Measurements from ENCODE around the gene ANLN. TPM values are rescaled to one million over a fixed set of nuclear protein-coding genes. Genes with fewer than 3 reads are reported as not detected.

The ANLN gene, protein sequence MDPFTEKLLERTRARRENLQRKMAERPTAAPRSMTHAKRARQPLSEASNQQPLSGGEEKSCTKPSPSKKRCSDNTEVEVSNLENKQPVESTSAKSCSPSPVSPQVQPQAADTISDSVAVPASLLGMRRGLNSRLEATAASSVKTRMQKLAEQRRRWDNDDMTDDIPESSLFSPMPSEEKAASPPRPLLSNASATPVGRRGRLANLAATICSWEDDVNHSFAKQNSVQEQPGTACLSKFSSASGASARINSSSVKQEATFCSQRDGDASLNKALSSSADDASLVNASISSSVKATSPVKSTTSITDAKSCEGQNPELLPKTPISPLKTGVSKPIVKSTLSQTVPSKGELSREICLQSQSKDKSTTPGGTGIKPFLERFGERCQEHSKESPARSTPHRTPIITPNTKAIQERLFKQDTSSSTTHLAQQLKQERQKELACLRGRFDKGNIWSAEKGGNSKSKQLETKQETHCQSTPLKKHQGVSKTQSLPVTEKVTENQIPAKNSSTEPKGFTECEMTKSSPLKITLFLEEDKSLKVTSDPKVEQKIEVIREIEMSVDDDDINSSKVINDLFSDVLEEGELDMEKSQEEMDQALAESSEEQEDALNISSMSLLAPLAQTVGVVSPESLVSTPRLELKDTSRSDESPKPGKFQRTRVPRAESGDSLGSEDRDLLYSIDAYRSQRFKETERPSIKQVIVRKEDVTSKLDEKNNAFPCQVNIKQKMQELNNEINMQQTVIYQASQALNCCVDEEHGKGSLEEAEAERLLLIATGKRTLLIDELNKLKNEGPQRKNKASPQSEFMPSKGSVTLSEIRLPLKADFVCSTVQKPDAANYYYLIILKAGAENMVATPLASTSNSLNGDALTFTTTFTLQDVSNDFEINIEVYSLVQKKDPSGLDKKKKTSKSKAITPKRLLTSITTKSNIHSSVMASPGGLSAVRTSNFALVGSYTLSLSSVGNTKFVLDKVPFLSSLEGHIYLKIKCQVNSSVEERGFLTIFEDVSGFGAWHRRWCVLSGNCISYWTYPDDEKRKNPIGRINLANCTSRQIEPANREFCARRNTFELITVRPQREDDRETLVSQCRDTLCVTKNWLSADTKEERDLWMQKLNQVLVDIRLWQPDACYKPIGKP
- total RNA-seq, result 15.2 and 29.0 TPM in 2 replicates

DNA sequence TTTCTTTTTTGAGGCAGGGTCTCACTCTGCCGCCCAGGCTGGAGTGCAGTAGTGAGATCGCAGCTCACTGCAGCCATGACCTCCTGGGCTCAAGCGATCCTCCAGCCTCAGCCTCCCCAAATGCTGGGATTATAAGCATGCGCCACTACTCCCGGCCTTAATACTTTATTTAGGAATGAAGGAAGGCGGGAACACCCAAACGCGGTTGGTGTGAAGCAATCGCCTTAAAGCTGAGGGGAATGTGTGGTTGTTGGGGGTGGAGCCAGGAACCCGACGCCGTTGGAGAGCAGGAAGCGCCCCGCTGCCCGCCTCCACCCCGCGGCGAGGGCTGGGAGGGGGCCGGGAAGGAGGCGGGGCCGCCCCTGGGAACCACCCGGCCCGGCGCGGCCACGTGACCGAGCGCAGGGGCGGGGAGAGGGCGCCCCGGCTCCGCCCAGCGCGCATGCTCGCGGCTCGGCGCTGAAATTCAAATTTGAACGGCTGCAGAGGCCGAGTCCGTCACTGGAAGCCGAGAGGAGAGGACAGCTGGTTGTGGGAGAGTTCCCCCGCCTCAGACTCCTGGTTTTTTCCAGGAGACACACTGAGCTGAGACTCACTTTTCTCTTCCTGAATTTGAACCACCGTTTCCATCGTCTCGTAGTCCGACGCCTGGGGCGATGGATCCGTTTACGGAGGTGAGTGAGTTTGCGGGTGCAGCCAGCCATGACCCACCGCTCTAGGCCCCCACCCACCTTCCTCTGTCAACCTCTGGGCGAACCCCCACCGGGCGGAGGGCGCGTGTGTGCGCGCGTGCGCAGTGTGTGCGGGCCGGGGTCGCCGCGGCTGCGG, at the start of gene ANLN:
TSS of gene ANLN (plus strand) at position 492 of the 828 bp plus-strand sequence. CDS start at position 657, 165 bp downstream.

Other genes with a start within 250 kb of the ANLN start
- under 0.01 TPM in 1 of 2 replicates, not detected in the other for gene EEPD1, start 236.6 kb upstream of the ANLN start, total RNA-seq